Keratinocyte (primary cell): ENCODE data around the gene CMIP. TPM values are rescaled to one million over a fixed set of nuclear protein-coding genes. Genes with fewer than 3 reads are reported as not detected.

Source experiments
- DNase-seq: peaks from one replicate; pipeline ENCODE4 v3.0.0-alpha.2; 2011; ENCODE audit warnings: low read depth, missing footprints, low spot score
- FAIRE-seq: peaks from 2 replicates; lab custom pipeline; 2011; peaks lifted over from hg19 to GRCh38; lab: Jason Lieb, UNC
- H2AFZ ChIP-seq: 2 replicates; pipeline ENCODE4 v1.6.0; 2012; ENCODE audit warnings: low read length, control low read depth, inconsistent platforms; ENCODE audit not compliant: control insufficient read depth
- H3K27ac ChIP-seq: 2 replicates; pipeline ENCODE4 v1.5.1; 2011; ENCODE audit warnings: low read length; ENCODE audit not compliant: control insufficient read depth, insufficient read depth
- H3K27me3 ChIP-seq: 3 replicates; pipeline ENCODE4 v1.6.0; 2011; ENCODE audit warnings: low read length; ENCODE audit not compliant: control insufficient read depth, insufficient read depth; ENCODE audit errors: extremely low read depth
- H3K36me3 ChIP-seq, 2 experiments: 2 replicates in 1 of 2; 3 replicates in 1 of 2; pipeline ENCODE4 v1.5.1; 2011; ENCODE audit warnings: low read length in 2 of 2, mild to moderate bottlenecking in 1 of 2; ENCODE audit not compliant: control insufficient read depth in 2 of 2, insufficient read depth in 2 of 2; ENCODE audit errors: extremely low read depth in 1 of 2
- H3K4me1 ChIP-seq: 3 replicates; pipeline ENCODE4 v1.5.1; 2011; ENCODE audit warnings: low read length; ENCODE audit not compliant: control insufficient read depth, insufficient read depth; ENCODE audit errors: extremely low read depth
- H3K4me2 ChIP-seq: 3 replicates; pipeline ENCODE4 v1.6.0; 2011; ENCODE audit warnings: low read depth, low read length; ENCODE audit not compliant: control insufficient read depth, insufficient read depth; ENCODE audit errors: extremely low read depth
- H3K4me3 ChIP-seq, 3 experiments: fragments of 200-600 bp in 1 of 3; sonication (generic) in 1 of 3; 2 replicates in 2 of 3; 3 replicates in 1 of 3; pipeline ENCODE4 v1.5.1; 2011 to 2016; ENCODE audit warnings: low read length in 3 of 3, mild to moderate bottlenecking in 3 of 3, control low read depth in 2 of 3, inconsistent platforms in 1 of 3, low read depth in 1 of 3, mixed read lengths in 1 of 3, mixed run types in 1 of 3, moderate library complexity in 1 of 3; ENCODE audit not compliant: control insufficient read depth in 2 of 3, insufficient read depth in 2 of 3; ENCODE audit errors: extremely low read depth in 1 of 3
- H3K79me2 ChIP-seq: 2 replicates; pipeline ENCODE4 v1.6.0; 2012; ENCODE audit warnings: low read length; ENCODE audit not compliant: control insufficient read depth, insufficient read depth
- H3K9ac ChIP-seq: 3 replicates; pipeline ENCODE4 v1.6.0; 2011; ENCODE audit warnings: low read length; ENCODE audit not compliant: control insufficient read depth, insufficient read depth; ENCODE audit errors: extremely low read depth
- H3K9me1 ChIP-seq: 3 replicates; pipeline ENCODE4 v1.6.0; 2011; ENCODE audit warnings: low read length; ENCODE audit not compliant: control insufficient read depth, insufficient read depth; ENCODE audit errors: extremely low read depth
- H3K9me3 ChIP-seq: 2 replicates; pipeline ENCODE4 v1.5.1; 2012; ENCODE audit warnings: low read depth, low read length; ENCODE audit not compliant: control insufficient read depth
- H4K20me1 ChIP-seq: 3 replicates; pipeline ENCODE4 v1.6.0; 2011; ENCODE audit warnings: low read length; ENCODE audit not compliant: control insufficient read depth, insufficient read depth; ENCODE audit errors: extremely low read depth
- EZH2 ChIP-seq: IDR thresholded peaks from one replicate; pipeline ENCODE4 v1.6.1; 2012; ENCODE audit warnings: inconsistent platforms, mild to moderate bottlenecking, low read length, moderate library complexity
- dilution Hi-C: fragments of 300-500 bp; cut with MboI; formaldehyde crosslinking; loops from one replicate; pipeline ENCODE4 v1.7.0; 2020; ENCODE audit warnings: low sequenced_read_pairs; ENCODE audit not compliant: extremely low pct_ligation_motif_present
- polyA plus RNA-seq, 5 experiments: library from polyadenylated mRNA; depleted of rRNA in 3 of 5; stranded (reverse) in 3 of 5; stranded (forward) in 1 of 5; unstranded in 1 of 5; fragments of >200 nt; gene quantifications; 1 replicate in 1 of 5; 2 replicates in 3 of 5; 3 replicates in 1 of 5; pipeline versions ENCODE4 v1.2.1 to v1.2.3, GENCODE V29; 2011 to 2012; ENCODE audit warnings: missing spikeins in 2 of 5, low read depth in 1 of 5, low replicate concordance in 1 of 5
- TF ChIP-seq, protein P1 (sequence below), 3 experiments: IDR thresholded peaks in 1 of 3; conservative IDR thresholded peaks in 1 of 3; optimal IDR thresholded peaks in 1 of 3; 2 replicates in 2 of 3; 3 replicates in 1 of 3; pipeline versions ENCODE3 to v1.5.1; 2011; ENCODE audit warnings: low read length in 3 of 3, mild to moderate bottlenecking in 3 of 3, moderate library complexity in 2 of 3, control low read depth in 1 of 3, inconsistent platforms in 1 of 3; ENCODE audit not compliant: insufficient read depth in 2 of 3; ENCODE audit errors: extremely low read depth in 1 of 3

Gene CMIP
- polyA plus RNA-seq, 1 donor (not counting 4 experiments of a cell fraction or from before 2014, with no cell fraction given) = 5.0 TPM

GRCh38 chr16:81638286-81638945 is 193.8 kb downstream of the CMIP start:
- H3K27me3 ChIP-seq = no peaks in the 10 kb centered on the region
- DNase-seq = no peak
- dilution Hi-C loops = no loop called here
- no peak overlapping the region for H2AFZ ChIP-seq
- peaks cover 24% of the 10 kb centered on the region for H4K20me1 ChIP-seq
- peaks cover under 1% of the 10 kb centered on the region for H3K4me1 ChIP-seq
- H3K9me1 ChIP-seq = peaks cover 6% of the 10 kb centered on the region
- no peak for FAIRE-seq
- H3K79me2 ChIP-seq = peaks cover 56% of the 10 kb centered on the region
- H3K4me2 ChIP-seq = no peak overlapping the region
- no peak for TF ChIP-seq EZH2
- TF ChIP-seq, protein P1, sequence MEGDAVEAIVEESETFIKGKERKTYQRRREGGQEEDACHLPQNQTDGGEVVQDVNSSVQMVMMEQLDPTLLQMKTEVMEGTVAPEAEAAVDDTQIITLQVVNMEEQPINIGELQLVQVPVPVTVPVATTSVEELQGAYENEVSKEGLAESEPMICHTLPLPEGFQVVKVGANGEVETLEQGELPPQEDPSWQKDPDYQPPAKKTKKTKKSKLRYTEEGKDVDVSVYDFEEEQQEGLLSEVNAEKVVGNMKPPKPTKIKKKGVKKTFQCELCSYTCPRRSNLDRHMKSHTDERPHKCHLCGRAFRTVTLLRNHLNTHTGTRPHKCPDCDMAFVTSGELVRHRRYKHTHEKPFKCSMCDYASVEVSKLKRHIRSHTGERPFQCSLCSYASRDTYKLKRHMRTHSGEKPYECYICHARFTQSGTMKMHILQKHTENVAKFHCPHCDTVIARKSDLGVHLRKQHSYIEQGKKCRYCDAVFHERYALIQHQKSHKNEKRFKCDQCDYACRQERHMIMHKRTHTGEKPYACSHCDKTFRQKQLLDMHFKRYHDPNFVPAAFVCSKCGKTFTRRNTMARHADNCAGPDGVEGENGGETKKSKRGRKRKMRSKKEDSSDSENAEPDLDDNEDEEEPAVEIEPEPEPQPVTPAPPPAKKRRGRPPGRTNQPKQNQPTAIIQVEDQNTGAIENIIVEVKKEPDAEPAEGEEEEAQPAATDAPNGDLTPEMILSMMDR (optimal IDR thresholded peaks at IDR 0.05 in 1 of 3, IDR thresholded peaks at IDR 0.05 in 1 of 3, conservative IDR thresholded peaks at IDR 0.05 in 1 of 3; ENCODE audit: extremely low read depth in 1 of 3, insufficient read depth in 2 of 3, low read length in 3 of 3) = no peak
- no peak overlapping the region for H3K9ac ChIP-seq
- no peak overlapping the region for H3K4me3 ChIP-seq
- no peak overlapping the region for H3K27ac ChIP-seq
- H3K36me3 ChIP-seq = peaks cover 16% of the 10 kb centered on the region in 2 experiments
- H3K9me3 ChIP-seq = no peaks in the 10 kb centered on the region

DNA sequence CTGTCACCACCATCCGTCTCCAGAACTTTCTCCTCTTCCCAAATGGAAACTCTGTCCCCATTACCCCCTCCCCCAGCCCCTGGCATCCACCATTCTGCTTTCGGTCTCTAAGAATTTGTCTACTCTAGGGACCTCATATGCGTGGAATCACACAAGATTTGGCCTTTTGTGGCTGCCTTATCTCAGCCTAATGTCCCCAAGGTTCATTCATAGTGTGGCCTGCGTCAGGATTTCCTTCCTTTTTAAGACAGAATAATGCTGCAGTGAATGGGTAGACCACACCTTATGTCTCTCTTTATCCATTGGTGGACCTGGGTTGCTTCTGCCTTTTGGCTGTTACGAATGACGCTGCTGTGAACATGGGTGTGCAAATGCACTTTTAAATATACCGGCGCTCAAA is 194.7 kb downstream of the CMIP start:
- Histone ChIP-seq H3K4me2 (no peak overlapping the region), H2AFZ (no peak overlapping the region), H3K79me2 (peaks cover 51% of the 10 kb centered on the region), H3K27me3 (no peaks in the 10 kb centered on the region), H4K20me1 (peaks cover 20% of the 10 kb centered on the region), H3K4me3 (no peak overlapping the region), H3K9me1 (peaks cover 6% of the 10 kb centered on the region), H3K9me3 (no peaks in the 10 kb centered on the region), H3K27ac (no peak overlapping the region), H3K36me3 (peaks cover 11 to 13% of the 10 kb centered on the region in 2 experiments), H3K4me1 (no peaks in the 10 kb centered on the region), H3K9ac (no peak overlapping the region)
- dilution Hi-C loops = no loop called here
- DNase-seq = no peak
- FAIRE-seq = no peak
- TF ChIP-seq, protein P1 (optimal IDR thresholded peaks at IDR 0.05 in 1 of 3, IDR thresholded peaks at IDR 0.05 in 1 of 3, conservative IDR thresholded peaks at IDR 0.05 in 1 of 3; ENCODE audit: extremely low read depth in 1 of 3, insufficient read depth in 2 of 3, low read length in 3 of 3) = no peak
- no peak for TF ChIP-seq EZH2
